ENCODE data around the gene RASGRP4. TPM values are rescaled to one million over a fixed set of nuclear protein-coding genes. Genes with fewer than 3 reads are reported as not detected.

Gene RASGRP4
- total and polyA plus RNA-seq, 10 of the 15 experiments (the other 5 are each of a cell fraction or from before 2014, with no cell fraction given) = 0.24 to 7.4 (median 3.3) TPM

GRCh38 chr19:38375098-38375493 lies 50.9 kb downstream of the RASGRP4 start:
- Histone ChIP-seq H3K79me2 (ENCODE audit: control insufficient read depth, insufficient read depth, low read length) (peaks cover 28% of the 10 kb centered on the region), H3K4me3 (peak overlapping the region; percentile 81), H3K27ac (ENCODE audit: control insufficient read depth, insufficient read depth) (peak overlapping the region; percentile 88), H3K9me3 (replicated peaks; ENCODE audit: control insufficient read depth, insufficient read depth, low read length) (no peaks in the 10 kb centered on the region), H3K4me2 (ENCODE audit: control insufficient read depth, insufficient read depth) (peak overlapping the region; percentile 97), H2AFZ (ENCODE audit: control insufficient read depth, low read depth, low read length) (peak overlapping the region; percentile 96), H3K4me1 (ENCODE audit: control insufficient read depth, insufficient read depth, low read length) (peaks cover 14% of the 10 kb centered on the region), H3K27me3 (replicated peaks in 1 of 2; ENCODE audit: control insufficient read depth in 2 of 2, insufficient read depth in 2 of 2, low read length in 1 of 2) (no peaks in the 10 kb centered on the region), H3K9ac (ENCODE audit: control insufficient read depth, insufficient read depth, low read length) (peak overlapping the region; percentile 89), H4K20me1 (ENCODE audit: control insufficient read depth, insufficient read depth) (no peaks in the 10 kb centered on the region), H3K36me3 (ENCODE audit: control insufficient read depth in 2 of 2, insufficient read depth in 2 of 2, low read length in 1 of 2) (peaks cover 2 to 10% of the 10 kb centered on the region in 2 experiments; a peak in 3 of 4 replicates)
- WGBS (ENCODE audit: insufficient coverage, insufficient replicate concordance, low lambda C conversion rate, missing lambda C conversion rate) = 2% methylated on average over 18 of the region's 18 CpGs
- TF ChIP-seq HCFC1 (IDR thresholded peaks at IDR 0.05; ENCODE audit: low read length) (no peak), STAT1 (conservative IDR thresholded peaks at IDR 0.05) (0 out of 2 replicates have a peak, but pooled peaks have one; percentile 3), KDM1A (IDR thresholded peaks at IDR 0.05; ENCODE audit: borderline replicate concordance) (no peak), CEBPZ (IDR thresholded peaks at IDR 0.05; ENCODE audit: low read depth, low read length) (no peak), SIX5 (IDR thresholded peaks at IDR 0.05; ENCODE audit: low read depth, low read length, severe bottlenecking) (no peak), PAX8 (IDR thresholded peaks at IDR 0.05) (no peak), NR2C1 (IDR thresholded peaks at IDR 0.05) (no peak), ZNF274 (IDR thresholded peaks at IDR 0.05; ENCODE audit: insufficient read depth, insufficient read length) (no peak), MTA3 (IDR thresholded peaks at IDR 0.05; ENCODE audit: borderline replicate concordance, low read length) (no peak), BCL11A (IDR thresholded peaks at IDR 0.05; ENCODE audit: low read depth, low read length) (0 out of 2 replicates have a peak, but pooled peaks have one; percentile 9), PBX3 (IDR thresholded peaks at IDR 0.05; ENCODE audit: insufficient replicate concordance, low read depth, low read length) (no peak), PRDM15 (CRISPR knock-in tag; IDR thresholded peaks at IDR 0.05) (no peak), SUPT20H (IDR thresholded peaks at IDR 0.05; ENCODE audit: borderline replicate concordance, control insufficient read depth, low read depth, low read length) (no peak), FOXK2 (IDR thresholded peaks at IDR 0.05) (no peak), CHD4 (IDR thresholded peaks at IDR 0.05) (no peak), RCOR1 (conservative IDR thresholded peaks at IDR 0.05; ENCODE audit: low read depth, low read length) (no peak)
- POLR2A ChIA-PET = interaction anchor here (1.0 to 2.6 kb wide), 3 partner anchors 12 to 482 kb away, joined by 3 to 26 read pairs (median 3); partner anchors contain the start of genes CATSPERG and GGN
- FAIRE-seq (no peak), ATAC-seq (peak; percentile 30), DNase-seq (ENCODE audit: low read depth, low spot score) (no peak)
- CTCF ChIA-PET = interaction anchor here (0.6 to 2.8 kb wide), 4 partner anchors 15 to 129 kb away, joined by 3 to 25 read pairs (median 4); partner anchors contain the start of gene FAM98C
- RAD21 ChIA-PET (ENCODE audit: unreplicated experiment) = interaction anchor here (1.2 to 4.8 kb wide), 2 partner anchors 13 to 28 kb away, joined by 5 to 46 read pairs; partner anchors contain the start of genes FAM98C and GGN
- intact Hi-C loops (cut with micrococcal nuclease; ENCODE audit: unreplicated experiment) = no loop called here
- SMC1A ChIA-PET (ENCODE audit: uncharacterized antibody, unreplicated experiment) = interaction anchor here (1.0 to 1.7 kb wide), 4 partner anchors 130 to 273 kb away, joined by 4 to 6 read pairs (median 6); partner anchors contain the start of gene ACTN4
- BruUV-seq (replicated peaks) = no TSS peak
- in situ Hi-C loops (cut with MboI) = no loop called here

Data from GM12878 (cell line).